Prostate gland (tissue), 2 donors: ENCODE data around the gene TSPAN18. TPM values are rescaled to one million over a fixed set of nuclear protein-coding genes. Genes with fewer than 3 reads are reported as not detected.

ENCODE experiments used
- DNase-seq: peaks from one replicate; pipeline ENCODE4 v3.0.0-alpha.2; 2019; ENCODE audit warnings: low spot score
- H3K27ac ChIP-seq, 2 donors: fragments of 200-600 bp; sonication (generic); 2 replicates each; pipeline ENCODE4 v1.5.1; 2017 to 2019
- H3K27me3 ChIP-seq: fragments of 200-600 bp; sonication (generic); replicated peaks from 2 replicates; pipeline ENCODE4 v1.5.1; 2019; ENCODE audit not compliant: insufficient read depth
- H3K36me3 ChIP-seq, 2 donors: fragments of 200-600 bp; sonication (generic); 1 replicate in 1 of 2; 2 replicates in 1 of 2; pipeline versions ENCODE4 v1.5.1 to v1.8.1; 2017 to 2019
- H3K4me1 ChIP-seq: fragments of 200-600 bp; sonication (generic); replicated peaks from 2 replicates; pipeline ENCODE4 v1.5.1; 2019
- H3K4me3 ChIP-seq, 2 donors: fragments of 200-600 bp; sonication (generic); 2 replicates each; pipeline ENCODE4 v1.5.1; 2017 to 2019
- H3K9me3 ChIP-seq: fragments of 200-600 bp; sonication (generic); 2 replicates; pipeline ENCODE4 v1.5.1; 2017
- CTCF ChIP-seq, 4 experiments: fragments of 200-600 bp in 2 of 4; fragments of 450-650 bp in 2 of 4; sonication (generic) in 2 of 4; IDR thresholded peaks; 1 replicate in 3 of 4; 2 replicates in 1 of 4; pipeline ENCODE4 v1.5.1; 2016 to 2019; ENCODE audit warnings: antibody characterized with exemption in 4 of 4, mild to moderate bottlenecking in 2 of 4, moderate library complexity in 2 of 4
- POLR2A ChIP-seq: fragments of 450-650 bp; IDR thresholded peaks from one replicate; pipeline ENCODE4 v1.6.1; 2016; ENCODE audit warnings: antibody characterized with exemption, mild to moderate bottlenecking
- POLR2AphosphoS5 ChIP-seq: sonication (generic); formaldehyde crosslinking; IDR thresholded peaks from one replicate; pipeline ENCODE4 v1.6.1; 2017; ENCODE audit warnings: antibody characterized with exemption
- WGBS: methylation state at CpG from one replicate; pipeline ENCODE4 v1.1.5; 2018; 5-methylcytosine and 5-hydroxymethylcytosine counted together
- intact Hi-C: fragments of 100-400 bp; cut with DNase I; formaldehyde crosslinking; loops from one replicate; pipeline ENCODE4 v1.14.2; 2022
- total RNA-seq, 2 donors: library from RNA; depleted of rRNA; stranded (reverse); fragments of >200 nt; gene quantifications; one replicate each; pipeline ENCODE4 v1.1.0, GENCODE V29; 2016

The TSPAN18 gene
- total RNA-seq, 2 donors from 2014 or later: 4.1 to 6.6 TPM

DNA sequence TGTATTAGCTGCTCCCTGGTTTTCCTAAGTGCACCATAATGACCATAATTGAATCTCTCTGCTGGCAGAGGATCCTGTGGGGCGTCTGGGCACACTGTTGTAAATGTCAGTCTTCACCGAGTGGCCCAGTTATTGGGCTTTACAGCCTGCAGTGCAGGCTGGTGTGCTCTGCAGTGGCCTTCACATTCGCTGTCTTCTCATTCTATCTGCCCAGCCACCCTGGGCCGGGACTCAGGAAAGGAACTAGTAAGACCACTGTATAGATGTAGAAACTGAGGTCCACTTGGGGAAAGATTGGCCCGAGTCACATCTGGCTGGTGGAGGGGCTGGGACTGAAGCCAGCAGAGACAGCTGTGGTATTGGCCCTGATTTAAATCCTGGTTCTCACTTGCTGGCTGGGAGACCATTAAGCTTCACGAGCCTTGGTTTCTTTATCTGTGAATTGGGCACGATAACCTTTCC is 49.3 kb downstream of the TSPAN18 start:
- Histone ChIP-seq H3K27me3 (no peaks in the 10 kb centered on the region), H3K36me3 (no peaks in the 10 kb centered on the region), H3K27ac (no peak overlapping the region), H3K4me1 (no peaks in the 10 kb centered on the region), H3K9me3 (no peaks in the 10 kb centered on the region), H3K4me3 (no peak overlapping the region)
- no peak for TF ChIP-seq CTCF (IDR thresholded peaks at IDR 0.05)
- TF ChIP-seq POLR2A: no peak
- no peak for TF ChIP-seq POLR2AphosphoS5
- intact Hi-C loops: no loop called here
- 41% methylated on average over 5 of the region's 7 CpGs for WGBS
- no peak for DNase-seq

DNA sequence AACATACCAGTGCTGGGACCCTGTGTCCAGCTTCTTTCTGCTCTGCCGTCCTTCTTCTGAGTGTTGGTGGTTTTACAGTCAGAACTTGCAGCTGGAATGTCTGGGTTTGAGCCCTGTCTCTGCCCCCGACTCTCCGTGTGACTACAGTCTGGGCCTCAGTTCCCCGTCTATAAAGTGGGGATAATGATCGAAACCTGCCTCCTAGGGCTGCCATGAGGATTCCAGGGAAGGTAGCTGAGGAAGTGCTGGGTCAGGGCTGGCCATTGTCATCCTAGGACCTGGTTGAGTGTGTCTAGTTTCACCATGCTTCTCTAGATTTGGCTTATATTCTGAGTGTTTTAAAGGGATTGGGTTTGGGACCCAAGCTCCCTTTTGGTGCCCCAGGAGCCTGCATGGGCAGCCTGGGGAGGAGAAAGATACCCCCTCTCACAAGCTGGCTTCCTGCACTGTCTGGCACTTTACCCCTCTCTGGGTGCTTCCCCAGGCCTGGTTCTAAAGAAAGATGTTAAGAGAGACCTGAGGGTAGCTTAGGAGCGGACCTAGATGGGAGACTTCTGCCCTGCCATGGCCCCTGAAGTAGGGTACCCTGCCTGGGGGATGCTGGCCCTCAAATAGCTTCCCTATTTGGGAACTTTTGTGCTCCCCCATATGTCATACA is 49.9 kb downstream of the TSPAN18 start:
- DNase-seq: no peak
- intact Hi-C loops: no loop called here
- no peaks in the 10 kb centered on the region for H3K36me3 ChIP-seq
- 87% methylated on average over 6 of the region's 6 CpGs for WGBS
- TF ChIP-seq POLR2A (no peak), POLR2AphosphoS5 (no peak), CTCF (IDR thresholded peaks at IDR 0.05) (no peak)
- no peak overlapping the region for H3K27ac ChIP-seq
- no peaks in the 10 kb centered on the region for H3K4me1 ChIP-seq
- no peak overlapping the region for H3K4me3 ChIP-seq
- no peaks in the 10 kb centered on the region for H3K9me3 ChIP-seq
- H3K27me3 ChIP-seq: no peaks in the 10 kb centered on the region

- no peak for DNase-seq
- H3K27ac ChIP-seq: no peak overlapping the region
- H3K36me3 ChIP-seq: no peaks in the 10 kb centered on the region
- no peaks in the 10 kb centered on the region for H3K9me3 ChIP-seq
- H3K4me1 ChIP-seq: no peaks in the 10 kb centered on the region
- 76% methylated on average over 6 of the region's 6 CpGs for WGBS
- no peak overlapping the region for H3K4me3 ChIP-seq
- intact Hi-C loops: no loop called here
- no peaks in the 10 kb centered on the region for H3K27me3 ChIP-seq
- TF ChIP-seq CTCF (IDR thresholded peaks at IDR 0.05) (no peak), POLR2A (no peak), POLR2AphosphoS5 (no peak)
Observed at GRCh38 chr11:44777209-44778194, 50.7 kb downstream of the TSPAN18 start.

DNA sequence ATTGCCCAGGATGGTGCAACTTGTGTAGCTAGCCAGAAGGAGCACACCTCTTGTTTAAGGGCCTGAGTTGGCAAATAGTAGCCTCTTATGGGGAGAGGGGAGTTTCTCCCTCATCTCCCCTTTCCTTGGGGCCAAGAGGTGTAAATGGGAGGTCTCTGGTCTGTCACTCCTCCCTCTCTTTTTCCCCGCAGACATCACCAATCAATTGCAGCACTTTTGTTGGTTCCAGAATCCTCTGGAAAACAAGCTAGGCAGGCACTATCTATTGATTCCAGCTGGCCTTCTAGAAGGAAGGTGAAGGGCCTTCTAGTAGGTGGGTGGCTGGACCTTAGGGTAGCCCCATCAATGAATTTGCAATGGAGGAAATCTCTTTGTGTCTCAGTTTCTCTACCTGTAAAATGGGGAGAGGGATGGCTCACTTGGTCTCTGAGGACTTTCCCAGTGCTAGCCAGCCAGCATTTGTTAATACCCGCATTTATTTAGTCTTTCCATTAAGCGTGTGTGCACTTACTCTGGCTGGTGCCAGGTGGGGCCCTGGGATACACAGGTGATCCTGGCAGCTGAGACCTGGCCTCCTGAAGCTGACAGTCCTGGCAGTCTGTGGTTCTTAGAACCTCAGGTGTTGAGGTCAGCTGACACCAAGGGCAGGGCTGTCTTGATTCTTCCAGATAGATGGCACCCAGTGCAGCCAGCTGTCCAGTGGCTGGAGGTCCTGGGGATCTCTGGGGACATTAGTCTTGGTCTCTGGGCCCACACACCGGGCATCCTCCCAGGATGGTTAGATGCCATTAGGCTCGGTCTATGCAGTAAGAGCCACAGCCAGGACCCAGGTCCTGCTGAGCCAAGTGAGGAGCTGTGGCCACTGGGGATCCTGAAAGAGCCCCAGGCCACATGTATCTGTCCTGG is 51.7 kb downstream of the TSPAN18 start:
- no peak for TF ChIP-seq POLR2A
- no peak for TF ChIP-seq POLR2AphosphoS5
- TF ChIP-seq CTCF (IDR thresholded peaks at IDR 0.05): no peak
- WGBS: 96% methylated on average over 4 of the region's 5 CpGs
- Histone ChIP-seq H3K4me1 (no peaks in the 10 kb centered on the region), H3K9me3 (no peaks in the 10 kb centered on the region), H3K36me3 (no peaks in the 10 kb centered on the region), H3K27ac (no peak overlapping the region), H3K4me3 (no peak overlapping the region), H3K27me3 (no peaks in the 10 kb centered on the region)
- intact Hi-C loops: no loop called here
- no peak for DNase-seq
